Astrocyte of the spinal cord (primary cell): Measurements from ENCODE around the gene MAPKAPK5.
A peak's percentile ranks its signal among the peaks of the same experiment; 100 is the strongest.

Experiments
- DNase-seq: peaks from one replicate; pipeline ENCODE4 v3.0.0; 2011; ENCODE audit warnings: low read depth, low spot score
- H3K4me3 ChIP-seq: 2 replicates; pipeline ENCODE4 v1.5.1; 2011; ENCODE audit warnings: low read depth, mild to moderate bottlenecking, low read length, moderate library complexity
- in situ Hi-C: cut with HindIII; loops from 2 replicates; pipeline ENCODE4 v1.10.0; 2017; ENCODE audit warnings: low sequenced_read_pairs
- TF ChIP-seq, protein P1 (sequence below): IDR thresholded peaks from 2 replicates; pipeline ENCODE4 v1.5.1; 2012; ENCODE audit warnings: low read depth, mild to moderate bottlenecking, low read length, inconsistent platforms

Gene MAPKAPK5

DNA sequence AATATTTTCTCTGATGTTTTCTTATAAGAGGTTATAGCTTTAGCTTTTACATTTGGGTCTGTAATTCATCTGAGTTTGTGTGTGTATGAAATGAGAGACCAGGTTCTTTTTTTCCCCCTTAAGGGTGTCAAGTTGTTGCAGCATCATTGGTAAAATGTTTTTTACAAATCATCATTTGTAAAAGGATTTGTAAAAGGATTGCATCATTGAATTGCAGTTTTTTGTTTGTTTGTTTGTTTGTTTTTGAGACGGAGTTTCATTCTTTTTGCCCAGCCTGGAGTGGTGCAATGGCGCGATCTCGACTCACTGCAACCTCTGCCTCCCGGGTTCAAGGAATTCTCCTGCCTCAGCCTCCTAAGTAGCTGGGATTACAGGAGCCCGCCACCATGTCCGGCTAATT is 31.1 kb downstream of the MAPKAPK5 start:
- no peak overlapping the region for H3K4me3 ChIP-seq
- TF ChIP-seq, protein P1, sequence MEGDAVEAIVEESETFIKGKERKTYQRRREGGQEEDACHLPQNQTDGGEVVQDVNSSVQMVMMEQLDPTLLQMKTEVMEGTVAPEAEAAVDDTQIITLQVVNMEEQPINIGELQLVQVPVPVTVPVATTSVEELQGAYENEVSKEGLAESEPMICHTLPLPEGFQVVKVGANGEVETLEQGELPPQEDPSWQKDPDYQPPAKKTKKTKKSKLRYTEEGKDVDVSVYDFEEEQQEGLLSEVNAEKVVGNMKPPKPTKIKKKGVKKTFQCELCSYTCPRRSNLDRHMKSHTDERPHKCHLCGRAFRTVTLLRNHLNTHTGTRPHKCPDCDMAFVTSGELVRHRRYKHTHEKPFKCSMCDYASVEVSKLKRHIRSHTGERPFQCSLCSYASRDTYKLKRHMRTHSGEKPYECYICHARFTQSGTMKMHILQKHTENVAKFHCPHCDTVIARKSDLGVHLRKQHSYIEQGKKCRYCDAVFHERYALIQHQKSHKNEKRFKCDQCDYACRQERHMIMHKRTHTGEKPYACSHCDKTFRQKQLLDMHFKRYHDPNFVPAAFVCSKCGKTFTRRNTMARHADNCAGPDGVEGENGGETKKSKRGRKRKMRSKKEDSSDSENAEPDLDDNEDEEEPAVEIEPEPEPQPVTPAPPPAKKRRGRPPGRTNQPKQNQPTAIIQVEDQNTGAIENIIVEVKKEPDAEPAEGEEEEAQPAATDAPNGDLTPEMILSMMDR, result no peak
- DNase-seq, result no peak
- in situ Hi-C loops, result no loop called here

DNA sequence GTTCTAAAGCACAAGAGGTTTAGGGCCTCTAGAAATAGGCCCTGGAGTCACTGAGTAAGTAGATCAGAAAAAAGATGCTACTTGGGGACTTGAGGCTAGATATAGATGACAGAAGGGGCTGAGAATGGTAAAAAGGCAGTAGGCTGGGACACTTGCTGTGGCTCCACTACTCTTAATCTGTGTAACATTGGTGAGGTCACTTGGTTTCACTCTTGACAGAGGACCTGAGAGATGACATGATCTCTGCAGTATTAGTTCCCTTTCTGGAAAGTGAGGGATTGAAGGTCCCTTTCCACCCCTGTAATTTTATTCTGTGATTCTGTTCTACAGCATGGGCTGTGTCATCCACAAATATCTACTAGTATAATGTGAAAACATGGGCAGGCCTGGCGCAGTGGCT is 39.7 kb downstream of the MAPKAPK5 start:
- in situ Hi-C loops, result no loop called here
- no peak for DNase-seq
- TF ChIP-seq, protein P1, result no peak
- no peak overlapping the region for H3K4me3 ChIP-seq

DNA sequence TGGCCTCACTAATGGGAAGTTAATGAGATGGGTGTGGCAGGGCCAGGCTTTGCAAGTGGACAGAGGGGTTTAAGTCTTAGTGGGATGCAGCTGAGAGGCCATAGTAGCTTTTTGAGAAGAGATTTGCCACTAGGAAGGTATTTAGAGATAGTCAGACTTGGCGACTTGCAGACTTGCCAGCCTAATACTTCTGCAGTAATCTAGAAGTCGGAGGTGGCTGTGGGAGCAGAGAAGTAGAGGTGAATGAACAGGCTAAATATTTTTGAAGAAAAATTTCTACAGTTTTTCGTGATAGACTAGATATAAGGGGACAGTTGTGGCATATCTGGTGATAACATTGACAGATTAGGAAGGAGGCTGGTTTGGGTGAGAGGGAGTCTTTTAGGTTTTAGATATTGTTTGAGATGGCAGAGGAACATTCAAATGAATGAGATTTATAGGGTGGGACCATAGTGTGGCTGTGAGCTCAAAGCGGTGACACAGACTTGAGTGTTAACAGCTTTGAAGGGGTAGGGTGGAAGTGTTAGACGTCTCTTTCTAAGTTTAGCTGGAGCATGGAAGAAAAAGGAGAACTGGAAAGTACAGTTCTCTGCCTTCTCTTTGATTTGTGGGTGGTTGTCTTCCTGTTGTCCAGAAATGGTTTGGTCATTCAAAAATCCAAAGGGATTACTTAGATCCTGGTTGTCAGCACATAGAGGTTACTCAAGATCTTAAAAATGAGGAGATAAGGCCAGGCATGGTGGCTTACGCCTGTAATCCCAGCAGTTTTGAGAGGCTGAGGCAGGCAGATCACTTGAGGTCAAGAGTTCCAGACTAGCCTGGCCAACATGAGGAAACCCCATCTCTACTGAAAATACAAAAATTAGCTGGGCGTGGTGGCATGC is 44.9 kb downstream of the MAPKAPK5 start:
- in situ Hi-C loops, result no loop called here
- DNase-seq, result no peak
- H3K4me3 ChIP-seq, result no peak overlapping the region
- TF ChIP-seq, protein P1, result no peak

DNA sequence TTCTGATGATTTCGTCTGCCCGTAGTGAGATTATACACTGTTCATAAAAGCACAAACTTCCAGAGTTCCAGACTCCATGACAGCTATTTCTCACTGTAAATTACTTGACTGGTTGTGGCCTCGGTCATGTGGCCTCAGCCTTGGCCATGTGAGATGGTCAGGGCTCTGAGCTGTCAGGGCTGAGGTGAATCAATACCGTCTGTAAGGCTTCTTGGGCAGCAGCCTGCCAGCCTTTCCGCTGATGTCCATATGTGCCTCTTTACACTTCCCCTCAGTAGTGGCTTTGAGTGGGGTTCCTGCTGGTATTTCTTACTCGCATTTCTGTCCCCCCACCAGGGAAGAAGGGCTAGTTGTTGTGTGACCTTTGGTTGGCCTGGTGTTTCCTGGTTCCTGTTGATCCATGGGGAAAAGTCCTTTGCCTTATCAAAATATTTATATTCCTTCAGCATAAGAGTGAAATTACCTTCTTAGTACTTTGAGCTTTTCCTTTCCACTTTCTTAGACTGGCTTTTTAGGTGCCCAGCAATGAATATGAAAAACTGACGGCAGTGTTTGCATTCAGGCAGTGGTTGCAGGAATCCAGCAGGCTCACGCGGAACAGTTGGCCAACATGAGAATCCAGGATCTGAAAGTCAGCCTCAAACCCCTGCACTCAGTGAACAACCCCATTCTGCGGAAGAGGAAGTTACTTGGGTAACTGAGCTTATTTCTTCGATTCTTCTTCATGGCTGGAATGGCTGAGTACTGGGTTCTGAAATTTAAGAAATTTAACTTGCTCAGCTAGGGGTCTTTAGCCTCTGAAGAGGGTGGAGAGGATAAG is 46.1 kb downstream of the MAPKAPK5 start:
- H3K4me3 ChIP-seq, result no peak overlapping the region
- TF ChIP-seq, protein P1, result no peak
- in situ Hi-C loops, result no loop called here
- no peak for DNase-seq

DNA sequence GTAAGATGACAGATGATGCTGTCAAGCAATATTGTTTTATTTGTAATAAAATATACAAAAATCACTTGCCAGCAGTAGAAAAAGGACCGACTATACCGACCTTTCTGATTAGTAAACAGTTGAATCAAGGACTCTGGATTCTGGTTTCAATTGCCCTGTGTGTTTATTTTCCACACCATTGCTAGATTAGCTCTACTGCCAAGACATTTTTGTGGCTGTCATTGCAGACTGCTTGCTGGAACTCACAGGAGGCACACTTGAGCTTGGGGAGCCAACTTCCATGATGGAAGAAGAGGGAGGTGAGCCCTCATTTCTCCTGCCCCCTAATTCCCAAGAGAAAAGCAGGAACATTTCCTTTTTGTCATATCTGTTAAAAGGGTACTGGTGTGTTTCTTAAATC is 51.3 kb downstream of the MAPKAPK5 start:
- in situ Hi-C loops, result no loop called here

DNA sequence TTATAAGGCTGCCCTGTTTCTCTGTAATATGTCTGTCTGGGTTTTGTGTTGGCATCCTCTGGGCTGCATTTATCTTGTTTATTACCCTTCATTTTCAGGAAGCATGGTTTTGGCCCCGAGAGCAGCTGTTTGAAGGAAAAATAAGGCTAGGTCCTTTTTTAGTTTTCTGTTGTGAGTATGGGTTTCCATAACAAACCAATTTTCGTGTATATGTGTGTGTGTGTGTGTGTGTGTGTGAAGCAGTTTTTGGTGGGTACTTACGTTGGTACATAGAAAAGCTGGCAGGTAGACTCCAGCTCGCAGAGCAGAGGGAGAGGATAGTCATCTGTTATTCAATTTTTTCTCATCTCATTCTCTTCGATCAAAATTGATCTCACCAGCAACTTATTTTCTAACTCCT is 52.5 kb downstream of the MAPKAPK5 start:
- DNase-seq, result no peak
- in situ Hi-C loops, result no loop called here
- H3K4me3 ChIP-seq, result no peak overlapping the region
- TF ChIP-seq, protein P1, result no peak

More for the DNA sequence above, 51.3 kb downstream of the MAPKAPK5 start:
- no peak overlapping the region for H3K4me3 ChIP-seq
- DNase-seq, result peak; percentile 12
- TF ChIP-seq, protein P1, result no peak
